Spleen (tissue), 11 donors: ENCODE data around the gene SULT2B1. TPM values are rescaled to one million over a fixed set of nuclear protein-coding genes. Genes with fewer than 3 reads are reported as not detected.

Source experiments
- DNase-seq: peaks from one replicate; pipeline ENCODE4 v3.0.0-alpha.2; 2020
- H3K27ac ChIP-seq, 8 donors: fragments of 200-600 bp; sonication (generic) in 7 of 8; 1 replicate in 4 of 8; 2 replicates in 4 of 8; pipeline versions ENCODE4 v1.5.0 to v1.8.0; 2016 to 2021; ENCODE audit warnings: inconsistent platforms in 4 of 8, mild to moderate bottlenecking in 4 of 8, moderate library complexity in 1 of 8
- H3K27me3 ChIP-seq, 7 donors: fragments of 200-600 bp; sonication (generic) in 6 of 7; replicated peaks in 1 of 7; 1 replicate in 4 of 7; 2 replicates in 3 of 7; pipeline versions ENCODE4 v1.5.0 to v1.8.0; 2016 to 2021; ENCODE audit warnings: inconsistent platforms in 3 of 7, mild to moderate bottlenecking in 1 of 7
- H3K36me3 ChIP-seq, 6 donors: fragments of 200-600 bp; sonication (generic) in 5 of 6; 1 replicate in 4 of 6; 2 replicates in 2 of 6; pipeline versions ENCODE4 v1.5.0 to v1.8.0; 2016 to 2021; ENCODE audit warnings: inconsistent platforms in 2 of 6
- H3K4me1 ChIP-seq, 6 donors: fragments of 200-600 bp; sonication (generic) in 5 of 6; 1 replicate in 3 of 6; 2 replicates in 3 of 6; pipeline versions ENCODE4 v1.5.0 to v1.8.0; 2016 to 2021; ENCODE audit warnings: inconsistent platforms in 3 of 6
- H3K4me3 ChIP-seq, 8 donors: fragments of 200-600 bp; sonication (generic) in 7 of 8; 1 replicate in 4 of 8; 2 replicates in 4 of 8; pipeline versions ENCODE4 v1.5.0 to v1.8.0; 2016 to 2021; ENCODE audit warnings: inconsistent platforms in 4 of 8, mild to moderate bottlenecking in 4 of 8, moderate library complexity in 2 of 8
- H3K9me3 ChIP-seq, 8 donors: fragments of 200-600 bp; sonication (generic) in 7 of 8; 1 replicate in 4 of 8; 2 replicates in 4 of 8; pipeline versions ENCODE4 v1.5.0 to v1.8.0; 2016 to 2021; ENCODE audit warnings: inconsistent platforms in 4 of 8
- POLR2A ChIP-seq, 3 donors: fragments of 450-650 bp; IDR thresholded peaks; one replicate each; pipeline ENCODE4 v1.5.1; 2017; ENCODE audit warnings: antibody characterized with exemption in 3 of 3, mild to moderate bottlenecking in 1 of 3
- POLR2AphosphoS5 ChIP-seq, 3 donors: sonication (generic); formaldehyde crosslinking; IDR thresholded peaks; one replicate each; pipeline ENCODE4 v1.5.1; 2017; ENCODE audit warnings: antibody characterized with exemption in 3 of 3
- WGBS, 5 donors: extraction: QIAGEN DNeasy Blood & Tissue Kit in 3 of 5; methylation state at CpG; one replicate each; pipeline versions ENCODE4 v1.1.5 to v1.1.7; 2013 to 2018; 5-methylcytosine and 5-hydroxymethylcytosine counted together
- intact Hi-C: fragments of 100-400 bp; cut with DNase I; formaldehyde crosslinking; loops from one replicate; pipeline ENCODE4 v1.15.0; 2023; ENCODE audit warnings: low total_unique reads
- polyA plus RNA-seq, 3 donors: library from polyadenylated mRNA; stranded (reverse); fragments of 200-250 nt; gene quantifications; one replicate each; pipeline ENCODE4 v1.2.1, GENCODE V29; 2013
- total RNA-seq, 7 donors: library from RNA; depleted of rRNA in 3 of 7; stranded (reverse); fragments of >200 nt in 3 of 7; fragmentation: NEBNext Ultra II Directional in 4 of 7; extraction: Animal tissue kit (Norgen Biotek cat#: 25700) in 4 of 7; gene quantifications; one replicate each; pipeline versions ENCODE4 v1.1.0 to v1.2.1, GENCODE V29; 2016 to 2021
- TF ChIP-seq, protein P1 (sequence below), 11 experiments: fragments of 200-600 bp in 7 of 11; fragments of 450-650 bp in 4 of 11; sonication (generic) in 4 of 11; IDR thresholded peaks in 8 of 11; conservative IDR thresholded peaks in 3 of 11; 1 replicate in 7 of 11; 2 replicates in 4 of 11; pipeline versions ENCODE4 v1.4.0 to v1.8.0; 2016 to 2021; ENCODE audit warnings: antibody characterized with exemption in 11 of 11, inconsistent platforms in 4 of 11, mild to moderate bottlenecking in 1 of 11
- donor health status: healthy with polysubstance abuse.
- donor health status: DM: no; HTN: no; CAD: no; lungs with moderate emphysema.
- donor health status: DM: no; HTN: no; CAD: no.
- donor health status: Bipolar disorder and iron deficiency.
- donor health status: healthy.
- donor health status: DM: no; HTN: no; CAD: no.
- donor health status: DM: yes; HTN: yes; CAD: no.

SULT2B1 gene
- total and polyA plus RNA-seq, 10 donors: 0.12 to 0.58 TPM; not detected in 8

DNA sequence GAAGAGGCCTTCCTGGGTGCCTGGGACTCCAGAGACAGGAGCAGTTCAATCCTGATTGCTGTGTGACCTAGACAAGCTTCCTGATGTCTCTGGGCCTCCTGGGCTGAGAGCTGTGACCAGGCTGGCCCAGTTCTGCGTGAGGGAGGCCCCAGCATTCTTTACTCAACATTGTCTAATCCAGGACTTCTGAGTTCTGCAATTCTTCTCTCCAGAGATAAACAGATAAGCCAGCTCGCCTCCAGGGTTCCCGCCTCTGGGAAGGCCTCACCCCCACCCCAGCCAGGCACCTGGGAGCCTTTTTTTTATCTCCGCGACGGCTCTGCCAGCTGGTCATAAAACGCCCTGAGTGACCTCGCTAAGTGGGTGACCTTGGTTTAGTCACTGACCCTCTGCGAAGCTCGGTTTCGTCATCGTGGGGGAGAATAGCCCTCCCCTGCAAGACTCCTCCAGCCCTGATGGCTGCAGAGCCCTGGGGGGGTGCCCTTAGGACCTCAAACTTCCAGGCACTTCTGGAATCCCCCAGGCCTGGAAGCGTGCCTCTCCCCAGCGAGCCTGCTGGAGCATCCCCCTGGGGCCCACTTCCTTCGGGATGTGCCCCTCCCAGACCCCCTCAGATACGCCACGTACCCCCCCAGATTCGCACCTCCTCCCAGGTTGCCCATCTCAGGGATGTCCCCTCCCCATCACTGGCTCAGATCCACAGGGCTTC is 1.9 kb downstream of the SULT2B1 start:
- Histone ChIP-seq H3K4me3 (no peak overlapping the region), H3K9me3 (no peaks in the 10 kb centered on the region), H3K4me1 (peaks cover 0 to 16% (median 2%) of the 10 kb centered on the region in 6 donors), H3K36me3 (no peaks in the 10 kb centered on the region), H3K27ac (no peak overlapping the region), H3K27me3 (peaks cover 0 to 81% (median 6%) of the 10 kb centered on the region in 7 donors)
- TF ChIP-seq POLR2A (IDR thresholded peaks at IDR 0.05): no peak
- TF ChIP-seq, protein P1, sequence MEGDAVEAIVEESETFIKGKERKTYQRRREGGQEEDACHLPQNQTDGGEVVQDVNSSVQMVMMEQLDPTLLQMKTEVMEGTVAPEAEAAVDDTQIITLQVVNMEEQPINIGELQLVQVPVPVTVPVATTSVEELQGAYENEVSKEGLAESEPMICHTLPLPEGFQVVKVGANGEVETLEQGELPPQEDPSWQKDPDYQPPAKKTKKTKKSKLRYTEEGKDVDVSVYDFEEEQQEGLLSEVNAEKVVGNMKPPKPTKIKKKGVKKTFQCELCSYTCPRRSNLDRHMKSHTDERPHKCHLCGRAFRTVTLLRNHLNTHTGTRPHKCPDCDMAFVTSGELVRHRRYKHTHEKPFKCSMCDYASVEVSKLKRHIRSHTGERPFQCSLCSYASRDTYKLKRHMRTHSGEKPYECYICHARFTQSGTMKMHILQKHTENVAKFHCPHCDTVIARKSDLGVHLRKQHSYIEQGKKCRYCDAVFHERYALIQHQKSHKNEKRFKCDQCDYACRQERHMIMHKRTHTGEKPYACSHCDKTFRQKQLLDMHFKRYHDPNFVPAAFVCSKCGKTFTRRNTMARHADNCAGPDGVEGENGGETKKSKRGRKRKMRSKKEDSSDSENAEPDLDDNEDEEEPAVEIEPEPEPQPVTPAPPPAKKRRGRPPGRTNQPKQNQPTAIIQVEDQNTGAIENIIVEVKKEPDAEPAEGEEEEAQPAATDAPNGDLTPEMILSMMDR (IDR thresholded peaks at IDR 0.05 in 8 of 11, conservative IDR thresholded peaks at IDR 0.05 in 3 of 11): no peak
- TF ChIP-seq POLR2AphosphoS5 (IDR thresholded peaks at IDR 0.05): no peak
- DNase-seq: no peak
- intact Hi-C loops: no loop called here
- 37 to 51% (median 40%) methylated on average over 18 of the region's 18 CpGs for WGBS, 5 donors

DNA sequence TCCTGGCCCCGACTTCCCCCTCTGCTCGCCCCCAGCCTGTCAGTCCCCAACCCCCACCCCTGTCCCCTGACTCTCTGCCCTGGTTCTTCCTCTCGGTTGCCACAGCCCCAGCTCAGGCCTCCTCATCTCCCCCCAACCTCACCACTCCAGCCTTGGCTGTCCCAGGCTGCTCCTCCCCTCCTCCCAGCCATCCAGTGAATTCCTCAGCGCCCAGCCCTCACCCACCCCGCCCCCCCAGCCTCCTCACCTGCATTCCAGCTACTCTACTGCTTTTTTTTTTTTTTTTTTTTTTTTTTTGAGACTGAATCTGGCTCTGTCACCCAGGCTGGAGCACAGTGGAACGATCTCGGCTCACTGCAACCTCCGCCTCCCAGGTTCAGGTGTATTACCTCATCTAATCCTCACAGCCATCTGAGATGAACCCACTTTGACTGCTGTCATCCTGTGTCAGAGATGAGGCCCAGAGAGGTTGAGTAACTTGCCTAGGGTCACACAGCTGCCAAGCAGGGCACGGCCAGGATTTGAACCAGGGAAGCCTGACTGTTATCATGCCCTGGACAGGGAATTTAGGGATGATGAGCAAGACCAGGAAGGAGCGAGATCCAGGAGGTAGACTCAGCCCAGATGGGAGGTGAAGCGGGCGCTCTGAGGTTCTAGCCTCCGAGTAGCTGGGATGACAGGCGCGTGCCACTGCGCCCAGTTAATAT is 2.6 kb downstream of the SULT2B1 start:
- TF ChIP-seq POLR2AphosphoS5 (IDR thresholded peaks at IDR 0.05) (no peak), POLR2A (IDR thresholded peaks at IDR 0.05) (no peak)
- TF ChIP-seq, protein P1 (IDR thresholded peaks at IDR 0.05 in 8 of 11, conservative IDR thresholded peaks at IDR 0.05 in 3 of 11): no peak
- Histone ChIP-seq H3K4me1 (peaks cover 0 to 16% (median 2%) of the 10 kb centered on the region in 6 donors), H3K27me3 (peaks cover 0 to 78% (median 6%) of the 10 kb centered on the region in 7 donors), H3K4me3 (no peak overlapping the region), H3K9me3 (no peaks in the 10 kb centered on the region), H3K27ac (no peak overlapping the region), H3K36me3 (no peaks in the 10 kb centered on the region)
- WGBS, 5 donors: 62 to 69% (median 68%) methylated on average over 15 to 16 of the region's 16 CpGs
- no peak for DNase-seq
- intact Hi-C loops: no loop called here

DNA sequence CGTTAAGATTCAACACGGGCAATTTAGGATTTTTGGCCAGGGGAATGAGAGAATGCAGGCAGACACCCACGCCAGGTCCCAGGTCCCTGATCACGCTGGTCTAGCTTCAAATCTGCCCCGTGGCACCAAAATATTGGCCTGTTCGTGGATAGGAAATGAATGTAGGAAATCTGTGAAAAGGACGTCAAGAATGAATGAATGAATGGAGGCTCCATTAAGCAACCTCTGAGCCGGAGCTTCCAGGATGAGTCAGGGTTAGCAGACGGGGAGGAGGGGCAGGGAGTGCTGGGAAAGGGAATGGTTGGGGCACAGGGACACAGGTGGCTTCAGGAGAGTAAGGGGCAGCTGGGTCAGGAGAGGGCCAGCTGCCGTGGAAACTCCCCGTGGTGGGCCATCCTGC is 4.2 kb downstream of the SULT2B1 start:
- Histone ChIP-seq H3K4me3 (no peak overlapping the region), H3K4me1 (peaks cover 0 to 16% (median 2%) of the 10 kb centered on the region in 6 donors), H3K36me3 (no peaks in the 10 kb centered on the region), H3K27me3 (peaks cover 0 to 72% (median 6%) of the 10 kb centered on the region in 7 donors), H3K9me3 (no peaks in the 10 kb centered on the region), H3K27ac (no peak overlapping the region)
- 66 to 75% (median 70%) methylated on average over 11 of the region's 11 CpGs for whole genome bisulfite sequencing, 5 donors
- no peak for TF ChIP-seq POLR2A (IDR thresholded peaks at IDR 0.05)
- TF ChIP-seq, protein P1 (IDR thresholded peaks at IDR 0.05 in 8 of 11, conservative IDR thresholded peaks at IDR 0.05 in 3 of 11): no peak
- no peak for TF ChIP-seq POLR2AphosphoS5 (IDR thresholded peaks at IDR 0.05)
- intact Hi-C loops: no loop called here
- DNase-seq: no peak

DNA sequence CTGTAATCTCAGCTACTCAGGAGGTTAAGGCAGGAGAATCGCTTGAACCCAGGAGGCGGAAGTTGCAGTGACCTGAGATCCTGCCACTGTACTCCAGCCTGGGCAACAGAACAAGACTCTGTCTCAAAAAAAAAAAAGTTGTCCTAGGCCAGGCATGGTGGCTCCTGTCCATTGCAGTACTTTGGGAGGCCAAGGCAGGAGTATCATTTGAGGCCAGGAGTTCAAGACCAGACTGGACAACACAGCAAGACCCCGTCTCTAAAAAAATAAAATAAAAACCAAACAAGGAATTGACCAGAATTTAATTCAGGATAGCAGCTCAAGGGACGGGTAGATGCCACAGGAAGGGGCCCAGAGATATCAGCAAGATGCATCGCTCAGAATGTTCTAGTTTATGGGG is 4.9 kb downstream of the SULT2B1 start:
- WGBS, 5 donors: 84 to 96% (median 94%) methylated on average over 5 of the region's 5 CpGs
- DNase-seq: no peak
- Histone ChIP-seq H3K27me3 (peaks cover 0 to 65% (median 6%) of the 10 kb centered on the region in 7 donors), H3K9me3 (no peaks in the 10 kb centered on the region), H3K36me3 (no peaks in the 10 kb centered on the region), H3K27ac (no peak overlapping the region), H3K4me3 (no peak overlapping the region), H3K4me1 (peaks cover 0 to 16% (median 2%) of the 10 kb centered on the region in 6 donors)
- TF ChIP-seq, protein P1 (IDR thresholded peaks at IDR 0.05 in 8 of 11, conservative IDR thresholded peaks at IDR 0.05 in 3 of 11): no peak
- TF ChIP-seq POLR2A (IDR thresholded peaks at IDR 0.05) (no peak), POLR2AphosphoS5 (IDR thresholded peaks at IDR 0.05) (no peak)
- intact Hi-C loops: no loop called here
